ENCODE data around the gene ZNF384. TPM values are rescaled to one million over a fixed set of nuclear protein-coding genes. Genes with fewer than 3 reads are reported as not detected.

The ZNF384 gene
- total and polyA plus RNA-seq, 10 of the 15 experiments (the other 5 are each of a cell fraction or from before 2014, with no cell fraction given), result 0.46 to 81.5 (median 30.5) TPM

GRCh38 chr12:6662906-6663742 is 26.1 kb downstream of the ZNF384 start, which contains the start of gene ING4:
TSS of gene ING4 (minus strand) at chr12:6663119. CDS start at chr12:6663101, 18 bp downstream.
- no TSS peak for BruUV-seq (replicated peaks)
- peak within 1 kb of the TSS; percentile 80 for H3K27ac ChIP-seq (ENCODE audit: control insufficient read depth, insufficient read depth)
- H3K4me2 ChIP-seq (ENCODE audit: control insufficient read depth, insufficient read depth), result peak within 1 kb of the TSS; percentile 70
- in situ Hi-C loops (cut with MboI), result no loop called here
- peak; percentile 96 for DNase-seq (ENCODE audit: low read depth, low spot score)
- ChIA-PET POLR2A (interaction anchor here (0.6 to 2.1 kb wide), 6 partner anchors 25 to 378 kb away, joined by 3 to 12 read pairs (median 4); partner anchors contain the start of gene ZNF384), SMC1A (ENCODE audit: uncharacterized antibody, unreplicated experiment) (interaction anchor here (0.6 to 2.7 kb wide), 11 partner anchors 12 to 90 kb away, joined by 3 to 11 read pairs (median 4); partner anchors contain the start of genes COPS7A and MLF2), CTCF (interaction anchor here (0.9 to 2.9 kb wide), 5 partner anchors 16 to 90 kb away, joined by 3 to 24 read pairs (median 5); partner anchors contain the start of genes ACRBP, COPS7A and MLF2), RAD21 (ENCODE audit: unreplicated experiment) (interaction anchor here (0.6 to 2.4 kb wide), 4 partner anchors 26 to 90 kb away, joined by 3 to 10 read pairs (median 5); partner anchors contain the start of genes COPS7A, MLF2 and ZNF384)
- H3K27me3 ChIP-seq (replicated peaks in 1 of 2; ENCODE audit: control insufficient read depth in 2 of 2, insufficient read depth in 2 of 2, low read length in 1 of 2), result no peaks in the 10 kb centered on the region
- no peaks in the 10 kb centered on the region; the same call in 1 of the 2 replicates for H3K4me1 ChIP-seq (ENCODE audit: control insufficient read depth, insufficient read depth, low read length)
- H3K9ac ChIP-seq (ENCODE audit: control insufficient read depth, insufficient read depth, low read length), result peak within 1 kb of the TSS; percentile 70
- H3K79me2 ChIP-seq (ENCODE audit: control insufficient read depth, insufficient read depth, low read length), result peaks cover 8% of the 10 kb centered on the region
- no peaks in the 10 kb centered on the region for H4K20me1 ChIP-seq (ENCODE audit: control insufficient read depth, insufficient read depth)
- H3K36me3 ChIP-seq (ENCODE audit: control insufficient read depth in 2 of 2, insufficient read depth in 2 of 2, low read length in 1 of 2), result peaks cover 10% of the 10 kb centered on the region in 2 experiments
- intact Hi-C loops (cut with micrococcal nuclease; ENCODE audit: unreplicated experiment), result loop anchor here (1.0 to 5.0 kb wide), 3 partner anchors 26 to 46 kb away; partner anchors contain the start of gene ZNF384
- peak within 1 kb of the TSS; percentile 96 for H3K4me3 ChIP-seq
- FAIRE-seq, result peak; percentile 98
- peak within 1 kb of the TSS; percentile 99 for H2AFZ ChIP-seq (ENCODE audit: control insufficient read depth, low read depth, low read length)
- ATAC-seq, result peak; percentile 100
- WGBS (ENCODE audit: insufficient coverage, insufficient replicate concordance, low lambda C conversion rate, missing lambda C conversion rate), result 2% methylated on average over 37 of the region's 37 CpGs
- no peaks in the 10 kb centered on the region for H3K9me3 ChIP-seq (replicated peaks; ENCODE audit: control insufficient read depth, insufficient read depth, low read length)
- TF ChIP-seq SPI1 (IDR thresholded peaks at IDR 0.05; ENCODE audit: borderline replicate concordance, insufficient read depth, low read depth, low read length) (peak; percentile 46; the same call in 1 of the 2 replicates), MTA2 (IDR thresholded peaks at IDR 0.05; ENCODE audit: low read depth) (peak; percentile 58; the same call in 1 of the 2 replicates), CEBPB (IDR thresholded peaks at IDR 0.05; ENCODE audit: borderline replicate concordance in 1 of 2, low read depth in 2 of 2, low read length in 2 of 2) (no peak), EP300 (IDR thresholded peaks at IDR 0.05; ENCODE audit: borderline replicate concordance in 1 of 2, control insufficient read depth in 1 of 2, low read depth in 2 of 2, low read length in 2 of 2) (peak in 1 of 2 experiments; percentile 50; a peak in 1 of 4 replicates), MEF2A (IDR thresholded peaks at IDR 0.05; ENCODE audit: insufficient read depth, low read depth, low read length) (0 out of 2 replicates have a peak, but pooled peaks have one; percentile 49), TCF3 (IDR thresholded peaks at IDR 0.05; ENCODE audit: borderline replicate concordance, insufficient read depth, low read depth, low read length) (no peak), ESRRA (IDR thresholded peaks at IDR 0.05; ENCODE audit: low read length) (no peak; the same call in 1 of the 2 replicates), ZNF274 (IDR thresholded peaks at IDR 0.05; ENCODE audit: insufficient read depth, insufficient read length) (no peak), CHD2 (IDR thresholded peaks at IDR 0.05; ENCODE audit: borderline replicate concordance, low read depth, low read length) (peak; percentile 78; the same call in 1 of the 2 replicates), TARDBP (IDR thresholded peaks at IDR 0.05; ENCODE audit: borderline replicate concordance) (peak; percentile 94), STAT3 (IDR thresholded peaks at IDR 0.05; ENCODE audit: low read depth, low read length) (no peak), YBX1 (IDR thresholded peaks at IDR 0.05) (no peak), BCL11A (IDR thresholded peaks at IDR 0.05; ENCODE audit: low read depth, low read length) (no peak), SRF (IDR thresholded peaks at IDR 0.05; ENCODE audit: low read depth in 2 of 2, low read length in 2 of 2) (peak; percentile 94 to 98), TCF12 (IDR thresholded peaks at IDR 0.05; ENCODE audit: low read depth, low read length) (no peak), SIX5 (IDR thresholded peaks at IDR 0.05; ENCODE audit: low read depth, low read length, severe bottlenecking) (peak; percentile 91), ELK1 (IDR thresholded peaks at IDR 0.05; ENCODE audit: low read depth, low read length) (peak; percentile 99)
- TF ChIP-seq, protein P1, sequence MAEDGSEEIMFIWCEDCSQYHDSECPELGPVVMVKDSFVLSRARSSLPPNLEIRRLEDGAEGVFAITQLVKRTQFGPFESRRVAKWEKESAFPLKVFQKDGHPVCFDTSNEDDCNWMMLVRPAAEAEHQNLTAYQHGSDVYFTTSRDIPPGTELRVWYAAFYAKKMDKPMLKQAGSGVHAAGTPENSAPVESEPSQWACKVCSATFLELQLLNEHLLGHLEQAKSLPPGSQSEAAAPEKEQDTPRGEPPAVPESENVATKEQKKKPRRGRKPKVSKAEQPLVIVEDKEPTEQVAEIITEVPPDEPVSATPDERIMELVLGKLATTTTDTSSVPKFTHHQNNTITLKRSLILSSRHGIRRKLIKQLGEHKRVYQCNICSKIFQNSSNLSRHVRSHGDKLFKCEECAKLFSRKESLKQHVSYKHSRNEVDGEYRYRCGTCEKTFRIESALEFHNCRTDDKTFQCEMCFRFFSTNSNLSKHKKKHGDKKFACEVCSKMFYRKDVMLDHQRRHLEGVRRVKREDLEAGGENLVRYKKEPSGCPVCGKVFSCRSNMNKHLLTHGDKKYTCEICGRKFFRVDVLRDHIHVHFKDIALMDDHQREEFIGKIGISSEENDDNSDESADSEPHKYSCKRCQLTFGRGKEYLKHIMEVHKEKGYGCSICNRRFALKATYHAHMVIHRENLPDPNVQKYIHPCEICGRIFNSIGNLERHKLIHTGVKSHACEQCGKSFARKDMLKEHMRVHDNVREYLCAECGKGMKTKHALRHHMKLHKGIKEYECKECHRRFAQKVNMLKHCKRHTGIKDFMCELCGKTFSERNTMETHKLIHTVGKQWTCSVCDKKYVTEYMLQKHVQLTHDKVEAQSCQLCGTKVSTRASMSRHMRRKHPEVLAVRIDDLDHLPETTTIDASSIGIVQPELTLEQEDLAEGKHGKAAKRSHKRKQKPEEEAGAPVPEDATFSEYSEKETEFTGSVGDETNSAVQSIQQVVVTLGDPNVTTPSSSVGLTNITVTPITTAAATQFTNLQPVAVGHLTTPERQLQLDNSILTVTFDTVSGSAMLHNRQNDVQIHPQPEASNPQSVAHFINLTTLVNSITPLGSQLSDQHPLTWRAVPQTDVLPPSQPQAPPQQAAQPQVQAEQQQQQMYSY (CRISPR knock-in tag; IDR thresholded peaks at IDR 0.05), result no peak
